OCI-LY3 (cell line): ENCODE results near the gene FCHO1.

Source experiments
- H2AFZ ChIP-seq: fragments of 200-600, 300-600 bp; shearing (Covaris generic); 2 replicates; pipeline ENCODE4 v1.6.0; 2014; ENCODE audit warnings: antibody characterized with exemption, low read depth, low read length
- H3K27ac ChIP-seq: fragments of 200-600, 300-600 bp; sonication (generic); 2 replicates; pipeline ENCODE4 v1.5.1; 2014; ENCODE audit warnings: mild to moderate bottlenecking, low read length, moderate library complexity, mixed read lengths
- H3K27me3 ChIP-seq: fragments of 200-600, 300-600 bp; sonication (generic); 2 replicates; pipeline ENCODE4 v1.6.1; 2014; ENCODE audit warnings: low read depth, low read length, mixed read lengths
- H3K36me3 ChIP-seq: fragments of 200-600, 300-600 bp; sonication (generic); replicated peaks from 2 replicates; pipeline ENCODE3; 2014; ENCODE audit warnings: low read depth, low read length, mixed read lengths
- H3K4me1 ChIP-seq: fragments of 300-600, 200-600 bp; sonication (generic); 2 replicates; pipeline ENCODE4 v1.6.1; 2014; ENCODE audit warnings: low read length, mixed read lengths
- H3K4me2 ChIP-seq: fragments of 200-600, 300-600 bp; sonication (generic); 2 replicates; pipeline ENCODE4 v1.6.1; 2014; ENCODE audit warnings: low read length, mixed read lengths
- H3K4me3 ChIP-seq: fragments of 300-600, 200-600 bp; sonication (generic); 2 replicates; pipeline ENCODE4 v1.5.1; 2014; ENCODE audit warnings: antibody characterized with exemption, mild to moderate bottlenecking, low read length, moderate library complexity
- H3K79me2 ChIP-seq: fragments of 300-600, 200-600 bp; shearing (Covaris generic); 2 replicates; pipeline ENCODE4 v1.6.1; 2014; ENCODE audit warnings: mild to moderate bottlenecking, low read length, mixed read lengths
- H3K9ac ChIP-seq: fragments of 300-600, 200-600 bp; shearing (Covaris generic); 2 replicates; pipeline ENCODE4 v1.6.0; 2014; ENCODE audit warnings: mild to moderate bottlenecking, low read length, moderate library complexity
- H3K9me3 ChIP-seq: fragments of 200-600, 300-600 bp; shearing (Covaris generic); 2 replicates; pipeline ENCODE4 v1.6.1; 2014; ENCODE audit warnings: low read length, mixed read lengths; ENCODE audit not compliant: insufficient read depth
- H4K20me1 ChIP-seq: fragments of 200-600, 300-600 bp; sonication (generic); 2 replicates; pipeline ENCODE4 v1.6.1; 2016; ENCODE audit warnings: low read length, mixed read lengths; ENCODE audit not compliant: insufficient read depth
- EZH2phosphoT487 ChIP-seq: fragments of 200-600 bp; shearing (Covaris generic); IDR thresholded peaks from 2 replicates; pipeline ENCODE4 v1.6.1; 2018; ENCODE audit warnings: antibody characterized with exemption, mixed run types, low read depth
- TF ChIP-seq, protein P1 (sequence below): fragments of 200-600, 300-600 bp; sonication (generic); IDR thresholded peaks from 2 replicates; pipeline ENCODE4 v1.5.1; 2014; ENCODE audit warnings: antibody characterized with exemption, low read length, low read depth

Gene FCHO1

DNA sequence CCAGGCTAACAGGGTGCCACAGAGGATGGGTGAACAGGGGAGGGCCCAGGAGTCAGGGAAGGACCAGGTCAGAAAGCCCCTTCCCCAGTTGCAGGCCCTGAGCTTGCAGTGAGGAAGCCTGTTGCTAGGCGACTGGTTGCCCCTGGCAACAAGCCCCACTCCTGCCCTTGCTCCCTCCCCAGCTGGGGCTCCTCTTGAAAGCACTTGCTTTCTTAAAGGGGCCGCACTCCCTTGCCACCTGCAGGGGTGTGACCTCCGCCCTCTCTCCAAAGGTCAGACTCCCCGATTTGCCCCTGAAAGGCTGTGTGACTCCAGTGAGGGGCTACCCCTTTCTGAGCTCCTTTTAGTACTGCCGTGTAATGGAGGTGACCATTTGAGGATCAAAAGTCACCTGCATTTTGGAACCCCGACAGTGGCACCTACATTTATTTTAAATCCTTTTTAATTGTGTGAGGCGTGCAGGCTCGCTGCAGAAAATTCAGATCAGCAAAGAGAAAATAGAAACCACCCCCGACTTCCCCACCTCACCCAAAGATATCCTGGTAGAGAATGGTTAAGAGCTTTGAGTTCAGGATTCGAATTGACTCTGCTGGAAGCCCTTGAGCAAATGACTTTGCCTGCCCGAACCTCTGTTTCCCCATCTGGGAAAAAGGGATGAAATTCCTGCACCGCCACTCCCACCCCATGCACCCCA lies 4.8 kb downstream of the FCHO1 start:
- Histone ChIP-seq H3K79me2 (peaks cover 14% of the 10 kb centered on the region), H3K4me3 (peak overlapping the region; percentile 61; the same call in 1 of the 2 replicates), H3K27ac (peak overlapping the region; percentile 81), H3K9ac (peak overlapping the region; percentile 70; the same call in 1 of the 2 replicates), H4K20me1 (no peaks in the 10 kb centered on the region), H3K36me3 (peaks cover 28% of the 10 kb centered on the region), H2AFZ (no peak overlapping the region), H3K4me2 (peak overlapping the region; percentile 75), H3K4me1 (peaks cover 68% of the 10 kb centered on the region), H3K9me3 (no peaks in the 10 kb centered on the region), H3K27me3 (no peaks in the 10 kb centered on the region)
- TF ChIP-seq, protein P1, sequence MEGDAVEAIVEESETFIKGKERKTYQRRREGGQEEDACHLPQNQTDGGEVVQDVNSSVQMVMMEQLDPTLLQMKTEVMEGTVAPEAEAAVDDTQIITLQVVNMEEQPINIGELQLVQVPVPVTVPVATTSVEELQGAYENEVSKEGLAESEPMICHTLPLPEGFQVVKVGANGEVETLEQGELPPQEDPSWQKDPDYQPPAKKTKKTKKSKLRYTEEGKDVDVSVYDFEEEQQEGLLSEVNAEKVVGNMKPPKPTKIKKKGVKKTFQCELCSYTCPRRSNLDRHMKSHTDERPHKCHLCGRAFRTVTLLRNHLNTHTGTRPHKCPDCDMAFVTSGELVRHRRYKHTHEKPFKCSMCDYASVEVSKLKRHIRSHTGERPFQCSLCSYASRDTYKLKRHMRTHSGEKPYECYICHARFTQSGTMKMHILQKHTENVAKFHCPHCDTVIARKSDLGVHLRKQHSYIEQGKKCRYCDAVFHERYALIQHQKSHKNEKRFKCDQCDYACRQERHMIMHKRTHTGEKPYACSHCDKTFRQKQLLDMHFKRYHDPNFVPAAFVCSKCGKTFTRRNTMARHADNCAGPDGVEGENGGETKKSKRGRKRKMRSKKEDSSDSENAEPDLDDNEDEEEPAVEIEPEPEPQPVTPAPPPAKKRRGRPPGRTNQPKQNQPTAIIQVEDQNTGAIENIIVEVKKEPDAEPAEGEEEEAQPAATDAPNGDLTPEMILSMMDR = no peak
- TF ChIP-seq EZH2phosphoT487 = no peak

- Histone ChIP-seq H3K9ac (no peak overlapping the region), H3K27me3 (no peaks in the 10 kb centered on the region), H3K27ac (no peak overlapping the region), H3K4me1 (peaks cover 60% of the 10 kb centered on the region), H3K4me3 (no peak overlapping the region), H3K4me2 (no peak overlapping the region), H3K36me3 (peaks cover 31% of the 10 kb centered on the region), H3K79me2 (peaks cover 14% of the 10 kb centered on the region), H4K20me1 (no peaks in the 10 kb centered on the region), H2AFZ (no peak overlapping the region), H3K9me3 (no peaks in the 10 kb centered on the region)
- TF ChIP-seq, protein P1 = no peak
- TF ChIP-seq EZH2phosphoT487 = no peak
Observed at GRCh38 chr19:17757125-17757524, 5.8 kb downstream of the FCHO1 start.

DNA sequence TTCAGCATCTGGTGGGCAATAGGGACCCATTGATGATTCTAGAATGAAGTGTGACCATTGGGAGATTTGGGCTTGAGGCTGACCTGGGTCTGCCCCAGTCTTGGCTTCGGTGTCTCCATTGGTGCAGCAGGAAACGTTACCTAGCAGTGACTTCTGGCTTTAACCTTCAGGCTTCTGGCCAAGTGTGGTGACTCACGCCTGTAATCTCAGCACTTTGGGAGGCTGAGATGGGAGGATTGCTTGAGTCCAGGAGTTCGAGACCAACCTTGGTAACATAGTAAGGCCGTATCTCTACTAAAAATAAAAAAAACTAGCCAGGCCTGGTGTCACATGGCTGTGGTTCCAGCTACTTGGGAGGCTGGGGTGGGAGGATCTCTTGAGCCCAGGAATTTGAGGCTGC lies 7.2 kb downstream of the FCHO1 start:
- Histone ChIP-seq H3K36me3 (peaks cover 35% of the 10 kb centered on the region), H3K27ac (no peak overlapping the region), H3K27me3 (no peaks in the 10 kb centered on the region), H3K9ac (no peak overlapping the region), H3K4me3 (no peak overlapping the region), H3K9me3 (no peaks in the 10 kb centered on the region), H3K4me1 (peaks cover 46% of the 10 kb centered on the region), H4K20me1 (no peaks in the 10 kb centered on the region), H3K79me2 (peaks cover 5% of the 10 kb centered on the region; the same call in 1 of the 2 replicates), H2AFZ (no peak overlapping the region), H3K4me2 (no peak overlapping the region)
- TF ChIP-seq, protein P1 = no peak
- TF ChIP-seq EZH2phosphoT487 = no peak

- H3K4me3 ChIP-seq = no peak overlapping the region
- H3K9me3 ChIP-seq = no peaks in the 10 kb centered on the region
- H3K9ac ChIP-seq = no peak overlapping the region
- H2AFZ ChIP-seq = no peak overlapping the region
- H3K4me2 ChIP-seq = no peak overlapping the region
- H3K36me3 ChIP-seq = peaks cover 44% of the 10 kb centered on the region
- no peaks in the 10 kb centered on the region for H4K20me1 ChIP-seq
- TF ChIP-seq EZH2phosphoT487 = no peak
- TF ChIP-seq, protein P1 = no peak
- no peaks in the 10 kb centered on the region for H3K79me2 ChIP-seq
- peaks cover 22% of the 10 kb centered on the region for H3K4me1 ChIP-seq
- no peaks in the 10 kb centered on the region for H3K27me3 ChIP-seq
- H3K27ac ChIP-seq = 0 out of 2 replicates have a peak overlapping the region, but pooled peaks have one; percentile 5
Observed at GRCh38 chr19:17761148-17761547, 9.9 kb downstream of the FCHO1 start.
